ENCODE data around the gene KIAA1614.

KIAA1614 gene

DNA sequence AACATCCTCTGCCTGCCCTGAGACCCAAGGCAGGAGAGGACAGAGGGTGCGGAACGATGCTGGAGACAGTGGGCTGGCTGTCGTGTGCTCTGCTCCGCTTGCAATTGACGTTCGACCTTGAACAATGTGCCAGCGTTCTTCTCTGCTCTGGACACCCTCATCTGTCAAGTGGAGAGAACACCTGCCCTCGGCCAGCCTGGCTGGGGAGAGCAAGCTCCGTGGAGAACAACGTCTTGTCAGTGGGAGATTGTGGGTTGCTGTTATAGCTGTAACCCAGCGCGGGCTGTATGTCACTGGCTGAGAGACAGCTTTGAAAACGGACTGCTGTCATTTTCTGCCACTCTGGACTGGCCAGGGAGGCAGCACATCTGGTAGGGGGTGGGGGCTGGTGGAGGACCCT is 14.7 kb downstream of the KIAA1614 start:
- H3K27ac Mint-ChIP-seq = no peak overlapping the region
- no peaks in the 10 kb centered on the region for H3K4me1 Mint-ChIP-seq (ENCODE audit: low read depth)
- no peak overlapping the region for H3K4me3 Mint-ChIP-seq
- no peaks in the 10 kb centered on the region for H3K36me3 Mint-ChIP-seq (ENCODE audit: low read depth)
- H3K9me3 Mint-ChIP-seq = no peaks in the 10 kb centered on the region
- peaks cover 7% of the 10 kb centered on the region for H3K27me3 Mint-ChIP-seq (ENCODE audit: low read depth)

GRCh38 chr1:180927841-180928240 is 15.1 kb downstream of the KIAA1614 start:
- Mint-ChIP-seq H3K27me3 (ENCODE audit: low read depth) (peaks cover 7% of the 10 kb centered on the region), H3K36me3 (ENCODE audit: low read depth) (no peaks in the 10 kb centered on the region), H3K4me3 (no peak overlapping the region), H3K27ac (no peak overlapping the region), H3K9me3 (no peaks in the 10 kb centered on the region), H3K4me1 (ENCODE audit: low read depth) (no peaks in the 10 kb centered on the region)

- Mint-ChIP-seq H3K27ac (no peak overlapping the region), H3K4me1 (ENCODE audit: low read depth) (no peaks in the 10 kb centered on the region), H3K27me3 (ENCODE audit: low read depth) (peaks cover 6% of the 10 kb centered on the region), H3K36me3 (ENCODE audit: low read depth) (no peaks in the 10 kb centered on the region), H3K9me3 (no peaks in the 10 kb centered on the region), H3K4me3 (no peak overlapping the region)
Observed at GRCh38 chr1:180928331-180929230, 15.9 kb downstream of the KIAA1614 start.

DNA sequence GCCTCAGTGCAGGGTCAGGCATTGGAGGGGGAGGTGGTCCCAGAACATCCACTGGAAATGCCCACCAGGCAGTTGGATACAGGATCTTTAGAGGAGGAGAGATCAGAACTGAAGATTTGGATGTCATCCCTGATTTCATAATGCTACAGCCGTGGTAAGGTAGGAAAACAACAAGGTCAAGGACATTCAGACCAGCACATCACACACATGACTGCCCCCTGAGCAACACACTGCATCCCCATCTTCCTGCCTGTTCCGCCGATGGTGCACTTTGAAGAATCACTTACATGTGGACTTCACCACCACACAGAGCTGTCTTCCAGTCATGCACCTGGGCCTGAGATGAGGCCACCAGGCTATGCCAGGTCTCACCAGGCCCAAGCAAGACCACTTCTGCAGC is 16.7 kb downstream of the KIAA1614 start:
- no peak overlapping the region for H3K4me3 Mint-ChIP-seq
- H3K27ac Mint-ChIP-seq = no peak overlapping the region
- H3K9me3 Mint-ChIP-seq = no peaks in the 10 kb centered on the region
- no peaks in the 10 kb centered on the region for H3K36me3 Mint-ChIP-seq (ENCODE audit: low read depth)
- H3K4me1 Mint-ChIP-seq (ENCODE audit: low read depth) = peaks cover under 1% of the 10 kb centered on the region
- no peaks in the 10 kb centered on the region for H3K27me3 Mint-ChIP-seq (ENCODE audit: low read depth)

DNA sequence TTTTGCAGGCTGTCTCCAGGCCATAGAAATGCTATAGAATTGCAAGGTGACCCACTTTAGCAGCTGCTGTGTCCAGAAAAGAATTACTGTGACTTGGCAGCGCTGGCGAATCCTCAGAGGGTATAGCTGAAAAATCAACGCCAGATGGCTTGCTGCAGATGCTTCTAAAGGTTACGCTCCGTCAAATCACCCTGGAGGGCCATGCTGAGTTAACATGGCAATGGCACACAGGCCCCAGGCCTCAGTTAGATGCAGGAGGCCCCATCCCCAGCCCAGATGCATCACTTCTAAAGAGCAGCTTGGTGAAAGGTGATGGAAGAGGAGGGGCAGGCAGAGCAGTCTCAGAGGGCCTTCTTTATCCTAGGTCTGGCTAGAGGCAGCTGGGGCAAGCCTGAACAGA is 18.0 kb downstream of the KIAA1614 start:
- Mint-ChIP-seq H3K4me3 (no peak overlapping the region), H3K4me1 (ENCODE audit: low read depth) (peaks cover 3% of the 10 kb centered on the region), H3K9me3 (no peaks in the 10 kb centered on the region), H3K36me3 (ENCODE audit: low read depth) (no peaks in the 10 kb centered on the region), H3K27me3 (ENCODE audit: low read depth) (no peaks in the 10 kb centered on the region), H3K27ac (no peak overlapping the region)

DNA sequence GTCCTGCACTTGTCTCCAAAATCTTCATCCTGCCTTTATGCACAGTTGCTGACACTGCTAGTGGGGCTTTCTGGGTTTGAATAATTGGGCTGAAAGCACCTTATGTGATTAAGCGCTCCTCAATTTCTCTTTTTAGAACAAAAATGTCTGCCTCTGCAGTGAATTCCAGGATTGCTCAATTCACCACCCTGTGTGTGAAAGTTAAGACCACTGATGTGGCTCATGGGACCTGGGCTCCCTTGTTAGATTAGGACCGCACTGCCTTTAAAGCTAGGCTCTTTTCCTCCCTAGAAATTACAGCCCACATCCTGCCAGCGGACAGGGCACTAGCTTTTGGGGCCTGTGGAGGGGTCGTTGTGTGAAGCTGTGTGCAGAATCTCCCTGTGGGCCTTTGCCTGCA is 18.8 kb downstream of the KIAA1614 start:
- Mint-ChIP-seq H3K27ac (no peak overlapping the region), H3K4me3 (no peak overlapping the region), H3K36me3 (ENCODE audit: low read depth) (no peaks in the 10 kb centered on the region), H3K4me1 (ENCODE audit: low read depth) (peaks cover 3% of the 10 kb centered on the region), H3K9me3 (no peaks in the 10 kb centered on the region), H3K27me3 (ENCODE audit: low read depth) (no peaks in the 10 kb centered on the region)

- Mint-ChIP-seq H3K36me3 (ENCODE audit: low read depth) (no peaks in the 10 kb centered on the region), H3K4me3 (no peak overlapping the region), H3K27me3 (ENCODE audit: low read depth) (no peaks in the 10 kb centered on the region), H3K9me3 (no peaks in the 10 kb centered on the region), H3K4me1 (ENCODE audit: low read depth) (peaks cover 3% of the 10 kb centered on the region), H3K27ac (no peak overlapping the region)
Observed at GRCh38 chr1:180932378-180932777, 19.7 kb downstream of the KIAA1614 start.

DNA sequence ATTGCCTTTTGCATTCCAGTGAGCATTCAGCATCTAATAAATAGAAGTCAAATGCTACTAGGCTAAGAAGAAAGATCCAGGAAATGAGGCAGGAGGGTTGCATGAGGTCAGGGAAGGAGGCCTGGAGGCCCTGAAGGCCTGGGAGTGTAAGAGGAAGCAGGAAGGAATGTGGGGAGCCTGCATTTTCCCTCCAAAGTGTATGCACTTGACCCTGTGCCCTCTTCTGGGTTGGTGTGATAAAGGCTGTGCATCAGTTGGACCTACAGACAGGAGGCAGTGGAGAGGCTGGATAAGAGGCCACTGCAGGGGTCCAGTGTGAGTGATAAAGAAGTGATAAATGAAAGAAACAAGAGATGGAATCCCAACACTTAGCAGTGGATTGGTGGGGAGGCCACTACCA is 20.4 kb downstream of the KIAA1614 start:
- H3K27ac Mint-ChIP-seq = no peak overlapping the region
- H3K9me3 Mint-ChIP-seq = no peaks in the 10 kb centered on the region
- H3K36me3 Mint-ChIP-seq (ENCODE audit: low read depth) = no peaks in the 10 kb centered on the region
- peaks cover 3% of the 10 kb centered on the region for H3K4me1 Mint-ChIP-seq (ENCODE audit: low read depth)
- no peak overlapping the region for H3K4me3 Mint-ChIP-seq
- H3K27me3 Mint-ChIP-seq (ENCODE audit: low read depth) = no peaks in the 10 kb centered on the region

DNA sequence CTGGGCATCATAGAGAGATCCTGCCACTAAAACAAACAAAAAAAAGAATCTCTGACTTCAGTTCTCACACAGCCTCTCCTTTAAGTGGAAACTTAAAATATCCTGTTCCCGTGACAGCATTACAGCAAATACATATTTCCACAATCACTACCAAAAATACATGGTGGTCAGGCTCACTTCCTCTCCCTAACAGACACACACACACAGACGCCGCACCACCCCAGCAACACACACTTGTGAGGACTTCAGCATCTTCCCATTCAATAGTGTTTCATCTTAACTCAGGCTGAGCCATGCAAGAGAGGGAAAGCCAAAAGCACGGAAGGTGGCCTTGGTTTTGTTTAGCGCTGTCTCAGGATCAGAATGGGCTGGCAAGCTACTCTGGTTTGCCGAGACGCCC is 21.9 kb downstream of the KIAA1614 start:
- H3K36me3 Mint-ChIP-seq (ENCODE audit: low read depth) = no peaks in the 10 kb centered on the region
- H3K27ac Mint-ChIP-seq = no peak overlapping the region
- H3K4me1 Mint-ChIP-seq (ENCODE audit: low read depth) = peaks cover 3% of the 10 kb centered on the region
- no peak overlapping the region for H3K4me3 Mint-ChIP-seq
- no peaks in the 10 kb centered on the region for H3K9me3 Mint-ChIP-seq
- peaks cover 4% of the 10 kb centered on the region for H3K27me3 Mint-ChIP-seq (ENCODE audit: low read depth)

GRCh38 chr1:180935326-180936109 is 22.8 kb downstream of the KIAA1614 start:
- no peak overlapping the region for H3K27ac Mint-ChIP-seq
- H3K9me3 Mint-ChIP-seq = no peaks in the 10 kb centered on the region
- H3K27me3 Mint-ChIP-seq (ENCODE audit: low read depth) = peaks cover 7% of the 10 kb centered on the region
- H3K36me3 Mint-ChIP-seq (ENCODE audit: low read depth) = no peaks in the 10 kb centered on the region
- no peak overlapping the region for H3K4me3 Mint-ChIP-seq
- H3K4me1 Mint-ChIP-seq (ENCODE audit: low read depth) = peaks cover 3% of the 10 kb centered on the region

- Mint-ChIP-seq H3K27ac (no peak overlapping the region), H3K27me3 (ENCODE audit: low read depth) (peaks cover 7% of the 10 kb centered on the region)
Observed at GRCh38 chr1:180936110-180937011, 23.7 kb downstream of the KIAA1614 start.

DNA sequence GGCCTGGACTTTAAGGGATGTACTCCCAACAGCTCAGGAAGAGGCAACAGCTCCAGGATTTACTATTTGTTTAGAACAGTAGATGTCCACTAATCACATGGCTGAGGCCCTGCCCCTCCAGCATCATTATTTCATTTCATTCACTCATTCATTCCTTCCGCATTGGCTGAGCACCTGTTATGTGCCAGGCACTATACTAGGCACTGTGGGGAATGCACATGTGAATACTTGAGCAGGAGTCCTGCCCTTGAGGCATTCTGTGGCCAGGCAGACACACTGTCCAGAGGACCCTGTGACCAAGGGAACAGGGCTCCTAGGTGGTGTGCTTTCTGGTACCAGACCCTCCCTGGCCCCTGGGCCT is 24.3 kb downstream of the KIAA1614 start:
- no peak overlapping the region for H3K27ac Mint-ChIP-seq
- H3K4me1 Mint-ChIP-seq (ENCODE audit: low read depth) = peaks cover 3% of the 10 kb centered on the region
- no peaks in the 10 kb centered on the region for H3K9me3 Mint-ChIP-seq
- no peak overlapping the region for H3K4me3 Mint-ChIP-seq
- H3K36me3 Mint-ChIP-seq (ENCODE audit: low read depth) = no peaks in the 10 kb centered on the region
- H3K27me3 Mint-ChIP-seq (ENCODE audit: low read depth) = peaks cover 7% of the 10 kb centered on the region

More at GRCh38 chr1:180936110-180937011, 23.7 kb downstream of the KIAA1614 start:
- Mint-ChIP-seq H3K36me3 (ENCODE audit: low read depth) (no peaks in the 10 kb centered on the region), H3K4me3 (no peak overlapping the region), H3K4me1 (ENCODE audit: low read depth) (peaks cover 3% of the 10 kb centered on the region), H3K9me3 (no peaks in the 10 kb centered on the region)

GRCh38 chr1:180937624-180938225 is 25.0 kb downstream of the KIAA1614 start:
- Mint-ChIP-seq H3K4me3 (no peak overlapping the region), H3K4me1 (ENCODE audit: low read depth) (peaks cover 3% of the 10 kb centered on the region), H3K9me3 (no peaks in the 10 kb centered on the region), H3K27ac (no peak overlapping the region), H3K36me3 (ENCODE audit: low read depth) (peaks cover 2% of the 10 kb centered on the region), H3K27me3 (ENCODE audit: low read depth) (peaks cover 7% of the 10 kb centered on the region)

Measured in T-helper 1 cell treated with Interleukin-12 subunit alpha and Interleukin-12 subunit beta and Interleukin-4 antibody, amounts not matched to agents 30 μg/mL and 1 μg/mL, for 36 hours (primary cell).